HEK293T (cell line): ENCODE results near the gene THEM4.

ENCODE experiments used
- CTCF ChIA-PET: fragments of 350-600 bp; formaldehyde crosslinking; extraction: SDS; loops from one replicate; lab custom pipeline; 2021; ENCODE audit warnings: antibody characterized with exemption, inconsistent platforms; lab: Yijun Ruan, JAX
- POLR2A ChIA-PET: fragments of 350-600 bp; formaldehyde crosslinking; extraction: SDS; loops from one replicate; lab custom pipeline; 2020; ENCODE audit warnings: antibody characterized with exemption, inconsistent platforms; lab: Yijun Ruan, JAX
- DNase-seq: peaks from one replicate; pipeline ENCODE4 v3.0.0; 2012; ENCODE audit warnings: mixed read lengths; ENCODE audit errors: extremely low spot score
- ARNT ChIP-seq: fragments of 450-650 bp; IDR thresholded peaks from 2 replicates; pipeline ENCODE4 v1.6.1; 2017; ENCODE audit warnings: mild to moderate bottlenecking
- BHLHE40 ChIP-seq: fragments of 450-650 bp; IDR thresholded peaks from 2 replicates; pipeline ENCODE4 v1.6.1; 2016; ENCODE audit warnings: mild to moderate bottlenecking, moderate library complexity, borderline replicate concordance
- CTBP1 ChIP-seq: fragments of 450-650 bp; IDR thresholded peaks from 2 replicates; pipeline ENCODE4 v1.6.1; 2016; ENCODE audit warnings: borderline replicate concordance
- ELF4 ChIP-seq: fragments of 450-650 bp; IDR thresholded peaks from 2 replicates; pipeline ENCODE4 v1.6.1; 2017; ENCODE audit warnings: antibody characterized with exemption
- FOXA1 ChIP-seq: fragments of 450-650 bp; IDR thresholded peaks from 2 replicates; pipeline ENCODE4 v1.6.1; 2016; ENCODE audit warnings: mild to moderate bottlenecking
- FOXK2 ChIP-seq: fragments of 450-650 bp; IDR thresholded peaks from 2 replicates; pipeline ENCODE4 v1.6.1; 2016; ENCODE audit warnings: mild to moderate bottlenecking
- FOXM1 ChIP-seq: fragments of 450-650 bp; IDR thresholded peaks from 2 replicates; pipeline ENCODE4 v1.6.1; 2017; ENCODE audit warnings: mild to moderate bottlenecking, borderline replicate concordance
- HDGF ChIP-seq: fragments of 450-650 bp; IDR thresholded peaks from 2 replicates; pipeline ENCODE4 v1.6.1; 2017; ENCODE audit warnings: antibody characterized with exemption, borderline replicate concordance
- L3MBTL2 ChIP-seq: fragments of 450-650 bp; conservative IDR thresholded peaks from 2 replicates; pipeline ENCODE4 v1.6.1; 2016; ENCODE audit warnings: mild to moderate bottlenecking
- LEF1 ChIP-seq: fragments of 450-650 bp; IDR thresholded peaks from 2 replicates; pipeline ENCODE4 v1.6.1; 2017; ENCODE audit warnings: mild to moderate bottlenecking, borderline replicate concordance
- NFRKB ChIP-seq: fragments of 450-650 bp; IDR thresholded peaks from 2 replicates; pipeline ENCODE4 v1.6.1; 2016; ENCODE audit warnings: mild to moderate bottlenecking, moderate library complexity
- PKNOX1 ChIP-seq: fragments of 450-650 bp; IDR thresholded peaks from 2 replicates; pipeline ENCODE4 v1.6.1; 2016
- SP1 ChIP-seq: fragments of 450-650 bp; IDR thresholded peaks from 2 replicates; pipeline ENCODE4 v1.6.1; 2017
- SUZ12 ChIP-seq: fragments of 450-650 bp; IDR thresholded peaks from 2 replicates; pipeline ENCODE4 v1.6.1; 2016; ENCODE audit warnings: mild to moderate bottlenecking
- TARDBP ChIP-seq: fragments of 450-650 bp; IDR thresholded peaks from 2 replicates; pipeline ENCODE4 v1.6.1; 2016
- ZNF384 ChIP-seq: fragments of 450-650 bp; IDR thresholded peaks from 2 replicates; pipeline ENCODE4 v1.6.1; 2016

THEM4 gene

GRCh38 chr1:151943591-151943990 lies 34.3 kb upstream of the THEM4 start:
- ChIA-PET CTCF (no interaction called here), POLR2A (interaction anchor here (2.1 kb wide), 1 partner anchor 49 kb away, joined by 7 read pairs; no protein-coding TSS in a partner anchor)
- DNase-seq = no peak
- TF ChIP-seq ARNT (no peak), FOXK2 (no peak), FOXM1 (no peak), ELF4 (no peak), PKNOX1 (no peak), LEF1 (no peak), NFRKB (no peak), ZNF384 (no peak), BHLHE40 (no peak), HDGF (no peak), TARDBP (no peak)

- CTCF ChIA-PET = no interaction called here
- TF ChIP-seq CTBP1 = no peak
- no peak for TF ChIP-seq ELF4
- TF ChIP-seq FOXM1 = no peak
- TF ChIP-seq NFRKB = no peak
- TF ChIP-seq ZNF384 = no peak
- TF ChIP-seq HDGF = no peak
- no peak for TF ChIP-seq LEF1
- TF ChIP-seq FOXK2 = no peak
- TF ChIP-seq SUZ12 = no peak
- TF ChIP-seq PKNOX1 = no peak
- TF ChIP-seq FOXA1 = no peak
- TF ChIP-seq ARNT = no peak
- TF ChIP-seq L3MBTL2 = no peak
- no peak for DNase-seq
- POLR2A ChIA-PET = no interaction called here
These were observed 33.6 kb upstream of the THEM4 start for GRCh38 chr1:151942882-151943281.

- POLR2A ChIA-PET = interaction anchor here (0.9 kb wide), 1 partner anchor 9 kb away, joined by 3 read pairs; no protein-coding TSS in a partner anchor
These were observed 31.2 kb upstream of the THEM4 start for GRCh38 chr1:151940541-151940940.

GRCh38 chr1:151939779-151940178 lies 30.5 kb upstream of the THEM4 start:
- ChIA-PET CTCF (interaction anchor here (0.7 to 4.6 kb wide), 3 partner anchors 28 to 95 kb away, joined by 4 to 18 read pairs (median 15); no protein-coding TSS in a partner anchor), POLR2A (interaction anchor here (1.3 kb wide), 2 partner anchors 31 to 50 kb away, joined by 3 to 4 read pairs; partner anchors contain the start of gene THEM4)
- TF ChIP-seq SUZ12 = no peak
- TF ChIP-seq FOXM1 = no peak
- TF ChIP-seq PKNOX1 = no peak
- no peak for TF ChIP-seq TARDBP
- no peak for TF ChIP-seq NFRKB
- TF ChIP-seq ARNT = no peak
- TF ChIP-seq BHLHE40 = no peak
- TF ChIP-seq LEF1 = no peak
- no peak for TF ChIP-seq SP1
- DNase-seq = no peak

More at GRCh38 chr1:151940541-151940940, 31.2 kb upstream of the THEM4 start:
- CTCF ChIA-PET = interaction anchor here (0.6 to 4.6 kb wide), 3 partner anchors 27 to 94 kb away, joined by 4 to 18 read pairs (median 15); no protein-coding TSS in a partner anchor
- TF ChIP-seq FOXK2 = no peak
- no peak for TF ChIP-seq L3MBTL2
- TF ChIP-seq ELF4 = no peak
- no peak for TF ChIP-seq BHLHE40
- TF ChIP-seq LEF1 = no peak
- TF ChIP-seq SUZ12 = no peak
- no peak for TF ChIP-seq FOXA1
- no peak for TF ChIP-seq NFRKB
- TF ChIP-seq PKNOX1 = no peak
- TF ChIP-seq HDGF = no peak
- no peak for TF ChIP-seq TARDBP
- no peak for TF ChIP-seq ZNF384
- TF ChIP-seq FOXM1 = no peak
- TF ChIP-seq CTBP1 = no peak
- TF ChIP-seq ARNT = no peak
- DNase-seq = no peak

GRCh38 chr1:151939141-151939540 lies 29.8 kb upstream of the THEM4 start:
- CTCF ChIA-PET = interaction anchor here (0.7 to 4.6 kb wide), 4 partner anchors 29 to 96 kb away, joined by 3 to 18 read pairs (median 10); no protein-coding TSS in a partner anchor
- POLR2A ChIA-PET = interaction anchor here (1.3 kb wide), 2 partner anchors 30 to 50 kb away, joined by 3 to 4 read pairs; partner anchors contain the start of gene THEM4
- DNase-seq = no peak
- TF ChIP-seq FOXM1 = no peak
- no peak for TF ChIP-seq SUZ12
- no peak for TF ChIP-seq TARDBP
- TF ChIP-seq ELF4 = no peak
- no peak for TF ChIP-seq LEF1
- no peak for TF ChIP-seq SP1
- TF ChIP-seq FOXA1 = no peak
- TF ChIP-seq BHLHE40 = no peak
- TF ChIP-seq ARNT = no peak
- TF ChIP-seq PKNOX1 = no peak
- no peak for TF ChIP-seq NFRKB
- TF ChIP-seq ZNF384 = no peak
- TF ChIP-seq CTBP1 = no peak
- no peak for TF ChIP-seq FOXK2
- TF ChIP-seq L3MBTL2 = no peak
- no peak for TF ChIP-seq HDGF
